HepG2 (cell line): ENCODE data around the gene ALDH3B1. TPM values are rescaled to one million over a fixed set of nuclear protein-coding genes. Genes with fewer than 3 reads are reported as not detected.

Experiments used
- BORCS8-MEF2B ChIP-seq: sonication (generic); formaldehyde crosslinking; IDR thresholded peaks from 2 replicates; pipeline ENCODE4 v1.8.0; 2022; ENCODE audit warnings: mild to moderate bottlenecking, missing genetic modification reagents
- HMGXB3 ChIP-seq: sonication (generic); formaldehyde crosslinking; IDR thresholded peaks from 2 replicates; pipeline ENCODE4 v1.4.0; 2020; ENCODE audit warnings: missing genetic modification reagents, borderline replicate concordance
- KLF16 ChIP-seq, 2 experiments: sonication (generic) in 1 of 2; formaldehyde crosslinking in 1 of 2; IDR thresholded peaks; 2 replicates each; pipeline versions ENCODE4 v1.6.1 to v1.8.0; 2016 to 2023; ENCODE audit warnings: missing genetic modification reagents in 2 of 2, missing compliant biosample characterization in 1 of 2
- NCOA1 ChIP-seq: sonication (generic); formaldehyde crosslinking; IDR thresholded peaks from 2 replicates; pipeline ENCODE4 v1.9.0; 2021; ENCODE audit warnings: missing genetic modification reagents
- NFE2 ChIP-seq: sonication (generic); formaldehyde crosslinking; IDR thresholded peaks from 2 replicates; pipeline ENCODE4 v1.4.0; 2020; ENCODE audit warnings: missing genetic modification reagents
- PCBP1 ChIP-seq: fragments of 200-400 bp; formaldehyde crosslinking; IDR thresholded peaks from 2 replicates; pipeline ENCODE4 v1.6.1; 2017; ENCODE audit warnings: mild to moderate bottlenecking, low read depth, low read length, borderline replicate concordance
- PITX1 ChIP-seq: sonication (generic); formaldehyde crosslinking; IDR thresholded peaks from 2 replicates; pipeline ENCODE4 v1.5.1; 2020; ENCODE audit warnings: mild to moderate bottlenecking, missing genetic modification reagents
- POGK ChIP-seq: sonication (generic); formaldehyde crosslinking; conservative IDR thresholded peaks from 2 replicates; pipeline ENCODE4 v1.8.0; 2022; ENCODE audit warnings: mild to moderate bottlenecking, moderate library complexity, missing genetic modification reagents
- UBTF ChIP-seq: sonication (generic); formaldehyde crosslinking; IDR thresholded peaks from 2 replicates; pipeline ENCODE4 v1.4.0; 2020; ENCODE audit warnings: mild to moderate bottlenecking, missing genetic modification reagents
- YEATS2 ChIP-seq: sonication (generic); formaldehyde crosslinking; IDR thresholded peaks from 2 replicates; pipeline ENCODE4 v1.4.0; 2020; ENCODE audit warnings: missing genetic modification reagents, borderline replicate concordance
- ZMYM3 ChIP-seq: sonication (generic); formaldehyde crosslinking; IDR thresholded peaks from 2 replicates; pipeline ENCODE4 v1.5.1; 2020; ENCODE audit warnings: mild to moderate bottlenecking, missing genetic modification reagents
- ZNF484 ChIP-seq: sonication (generic); formaldehyde crosslinking; IDR thresholded peaks from 2 replicates; pipeline ENCODE4 v1.5.1; 2020; ENCODE audit warnings: mild to moderate bottlenecking, low read depth, missing genetic modification reagents, borderline replicate concordance
- ZNF687 ChIP-seq: sonication (generic); formaldehyde crosslinking; IDR thresholded peaks from 2 replicates; pipeline ENCODE4 v1.5.1; 2020; ENCODE audit warnings: mild to moderate bottlenecking, missing genetic modification reagents, moderate library complexity
- ZNF766 ChIP-seq: sonication (generic); formaldehyde crosslinking; IDR thresholded peaks from 2 replicates; pipeline ENCODE4 v1.5.0; 2020; ENCODE audit warnings: missing genetic modification reagents, borderline replicate concordance
- polyA plus RNA-seq, 8 experiments: library from polyadenylated mRNA; depleted of rRNA in 3 of 8; stranded (reverse) in 7 of 8; unstranded in 1 of 8; fragments of >200 nt; fragmentation: Illumina TruSeq in 4 of 8; extraction: Trizol in 4 of 8; gene quantifications; 2 replicates each; pipeline versions ENCODE4 v1.2.1 to v1.2.3, GENCODE V29; 2011 to 2016; ENCODE audit warnings: low read depth in 4 of 8, missing spikeins in 1 of 8, mixed read lengths in 1 of 8; ENCODE audit not compliant: insufficient read depth in 1 of 8
- total RNA-seq, 5 experiments: library from RNA; depleted of rRNA; stranded (reverse); fragments of >200 nt; fragmentation: Illumina TruSeq; extraction: Trizol; gene quantifications; 2 replicates each; pipeline ENCODE4 v1.2.3, GENCODE V29; 2016; ENCODE audit warnings: low read depth in 1 of 5

Gene ALDH3B1
- total and polyA plus RNA-seq, 2 of the 13 experiments (the other 11 are each of a cell fraction or from before 2014, with no cell fraction given), result 4.0 to 6.7 TPM

GRCh38 chr11:68020575-68020974 lies 10.4 kb downstream of the ALDH3B1 start (continued):
- TF ChIP-seq ZNF766, result 0 out of 2 replicates have a peak, but pooled peaks have one; percentile 19
- peak; percentile 41; the same call in 1 of the 2 replicates for TF ChIP-seq ZMYM3 (CRISPR knock-in tag)
- peak; percentile 76 for TF ChIP-seq PITX1 (CRISPR knock-in tag)
- no peak for TF ChIP-seq NFE2 (CRISPR knock-in tag)
- TF ChIP-seq ZNF687 (CRISPR knock-in tag), result peak; percentile 84
- TF ChIP-seq NCOA1, result no peak
- TF ChIP-seq POGK (CRISPR knock-in tag), result 0 out of 2 replicates have a peak, but pooled peaks have one; percentile 58
- no peak for TF ChIP-seq ZNF484 (CRISPR knock-in tag)
- no peak for TF ChIP-seq YEATS2 (CRISPR knock-in tag)
- peak; percentile 73 for TF ChIP-seq UBTF (CRISPR knock-in tag)
- 0 out of 2 replicates have a peak, but pooled peaks have one; percentile 1 for TF ChIP-seq HMGXB3
- TF ChIP-seq BORCS8-MEF2B, result 0 out of 2 replicates have a peak, but pooled peaks have one; percentile 20
- TF ChIP-seq KLF16 (CRISPR knock-in tag; IDR thresholded peaks at IDR 0.05), result 0 out of 4 replicates have a peak, but pooled peaks of 1 of the 2 experiments have one; percentile 40
- 0 out of 2 replicates have a peak, but pooled peaks have one; percentile 3 for TF ChIP-seq PCBP1
